Right lobe of liver (tissue), 6 donors: ENCODE measurements around the gene PSIP1. TPM values are rescaled to one million over a fixed set of nuclear protein-coding genes. Genes with fewer than 3 reads are reported as not detected.
"Not testable (repeated sequence)": the region's sequence is repeated elsewhere in the genome, so short reads cannot be mapped to it uniquely, and the experiment has no call there.

Source experiments
- ATAC-seq, 4 donors: fragments of 200-7000 bp; cut with Tn5 transposase; one replicate each; pipeline ENCODE4 v1.9.1; 2020; ENCODE audit warnings: mild to moderate bottlenecking in 4 of 4, moderate library complexity in 4 of 4
- DNase-seq, 3 donors: peaks; one replicate each; pipeline ENCODE4 v3.0.0-alpha.2; 2020
- H3K27ac ChIP-seq, 3 donors: fragments of 200-600 bp; one replicate each; pipeline ENCODE4 v1.8.0; 2022
- H3K27me3 ChIP-seq, 2 donors: fragments of 200-600 bp; one replicate each; pipeline ENCODE4 v1.8.0; 2022
- H3K36me3 ChIP-seq, 4 donors: fragments of 200-600 bp; sonication (generic) in 1 of 4; one replicate each; pipeline versions ENCODE4 v1.5.1 to v1.8.0; 2017 to 2022; ENCODE audit warnings: control low read depth in 1 of 4
- H3K4me1 ChIP-seq, 4 donors: fragments of 200-600 bp; sonication (generic) in 1 of 4; one replicate each; pipeline versions ENCODE4 v1.5.1 to v1.8.0; 2017 to 2022; ENCODE audit warnings: control low read depth in 1 of 4
- H3K4me3 ChIP-seq, 3 donors: fragments of 200-600 bp; one replicate each; pipeline ENCODE4 v1.8.0; 2022
- H3K9me3 ChIP-seq, 4 donors: fragments of 200-600 bp; sonication (generic) in 1 of 4; one replicate each; pipeline versions ENCODE4 v1.5.1 to v1.8.0; 2017 to 2022; ENCODE audit warnings: control low read depth in 1 of 4
- CTCF ChIP-seq, 4 donors: fragments of 200-600 bp in 3 of 4; fragments of 450-650 bp in 1 of 4; IDR thresholded peaks; one replicate each; pipeline versions ENCODE4 v1.5.1 to v1.8.0; 2016 to 2022; ENCODE audit warnings: antibody characterized with exemption in 4 of 4, mild to moderate bottlenecking in 2 of 4
- POLR2A ChIP-seq: fragments of 450-650 bp; IDR thresholded peaks from one replicate; pipeline ENCODE4 v1.6.1; 2017; ENCODE audit warnings: antibody characterized with exemption, mild to moderate bottlenecking
- WGBS: methylation state at CpG from one replicate; pipeline ENCODE4 v1.1.6; 2018; ENCODE audit warnings: low coverage, low lambda C conversion rate; ENCODE audit not compliant: insufficient coverage; ENCODE audit errors: missing lambda C conversion rate; 5-methylcytosine and 5-hydroxymethylcytosine counted together
- intact Hi-C, 2 donors: fragments of 100-400 bp; cut with DNase I; formaldehyde crosslinking; loops; one replicate each; pipeline versions ENCODE4 v1.11.2 to v1.14.1; 2022
- total RNA-seq, 6 experiments: library from RNA; depleted of rRNA in 2 of 6; stranded (reverse); fragments of >200 nt in 2 of 6; fragmentation: NEBNext Ultra II Directional in 3 of 6; extraction: Animal tissue kit (Norgen Biotek cat#: 25700) in 3 of 6; gene quantifications; one replicate each; pipeline versions ENCODE4 v1.1.0 to v1.2.4, GENCODE V29; 2016 to 2023
- donor health status: DM: no; HTN: yes; CAD: no.
- donor health status: DM: no; HTN: no; CAD: no.
- donor health status: DM: no; HTN: no; CAD: no.
- donor health status: DM: no; HTN: yes; CAD: no.
- donor health status: DM: no; HTN: yes; CAD: no.

Gene PSIP1
- total RNA-seq, 6 experiments from 2014 or later = 8.4 to 19.0 (median 12.0) TPM

GRCh38 chr9:15461601-15462000, 49.2 kb downstream of the PSIP1 start:
- peaks cover 0 to 77% (median 13%) of the 10 kb centered on the region in 4 donors for H3K36me3 ChIP-seq
- no peaks in the 10 kb centered on the region for H3K27me3 ChIP-seq
- no peak overlapping the region for H3K27ac ChIP-seq
- no peak overlapping the region for H3K4me3 ChIP-seq
- no peaks in the 10 kb centered on the region for H3K4me1 ChIP-seq
- WGBS = 67% methylated on average over 2 of the region's 2 CpGs
- ATAC-seq (no peak), DNase-seq (no peak)
- TF ChIP-seq CTCF (IDR thresholded peaks at IDR 0.05) (no peak), POLR2A (no peak)
- H3K9me3 ChIP-seq = no peaks in the 10 kb centered on the region
- intact Hi-C loops = no loop called here

GRCh38 chr9:15461056-15461455, 49.7 kb downstream of the PSIP1 start:
- TF ChIP-seq POLR2A (no peak), CTCF (IDR thresholded peaks at IDR 0.05) (no peak)
- Histone ChIP-seq H3K27ac (no peak overlapping the region), H3K36me3 (peaks cover 0 to 76% (median 14%) of the 10 kb centered on the region in 4 donors), H3K27me3 (no peaks in the 10 kb centered on the region), H3K9me3 (no peaks in the 10 kb centered on the region), H3K4me3 (no peak overlapping the region), H3K4me1 (no peaks in the 10 kb centered on the region)
- 96% methylated on average over 6 of the region's 8 CpGs for WGBS
- no peak for DNase-seq
- intact Hi-C loops = no loop called here
- no peak for ATAC-seq

DNA sequence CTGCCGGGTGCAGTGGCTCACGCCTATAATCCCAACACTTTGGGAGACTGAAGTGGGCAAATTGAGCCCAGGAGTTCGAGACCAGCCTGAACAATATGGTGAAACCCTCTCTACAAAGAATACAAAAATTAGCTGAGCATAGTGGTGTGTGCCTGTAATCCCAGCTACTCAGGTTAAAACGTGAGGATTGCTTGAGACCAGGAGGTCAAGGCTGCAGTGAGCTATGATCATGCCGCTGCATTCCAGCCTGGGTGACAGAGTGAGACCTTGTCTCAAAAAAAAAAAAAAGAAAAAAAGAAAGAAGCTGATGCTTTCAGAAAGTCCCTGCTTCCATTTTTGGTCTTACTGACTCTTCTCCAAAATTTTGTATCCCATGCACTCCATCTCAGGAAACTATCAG, 56.8 kb downstream of the PSIP1 start:
- ATAC-seq = no peak
- intact Hi-C loops = no loop called here
- H3K36me3 ChIP-seq = peaks cover 0 to 68% (median 10%) of the 10 kb centered on the region in 4 donors
- no peak overlapping the region for H3K4me3 ChIP-seq
- no peak overlapping the region for H3K27ac ChIP-seq
- 85% methylated on average over 4 of the region's 5 CpGs for WGBS
- no peaks in the 10 kb centered on the region for H3K4me1 ChIP-seq
- TF ChIP-seq CTCF (IDR thresholded peaks at IDR 0.05) (no peak), POLR2A (no peak)
- DNase-seq = no peak
- H3K27me3 ChIP-seq = no peaks in the 10 kb centered on the region
- H3K9me3 ChIP-seq = no peaks in the 10 kb centered on the region

DNA sequence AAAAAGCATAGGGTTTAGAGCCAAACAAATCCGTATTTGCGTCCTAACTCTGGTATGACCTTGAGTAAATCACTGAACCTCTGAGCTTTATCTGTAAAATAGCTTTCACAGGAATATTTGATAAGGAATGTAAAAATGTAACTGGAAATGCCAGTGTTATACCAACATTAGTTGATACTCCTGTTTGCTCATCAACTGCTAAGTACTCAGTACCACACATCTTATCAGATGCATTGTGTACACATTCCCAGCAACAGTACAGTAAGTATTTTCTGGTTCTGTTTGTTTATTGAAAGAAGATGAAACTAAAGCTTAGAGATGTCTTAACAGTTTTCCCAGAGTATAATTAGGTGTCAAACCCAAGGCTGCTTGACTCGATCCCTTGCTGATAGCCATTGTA, 66.6 kb downstream of the PSIP1 start:
- no peak for TF ChIP-seq CTCF (IDR thresholded peaks at IDR 0.05)
- TF ChIP-seq POLR2A = no peak
- H3K4me1 ChIP-seq = no peaks in the 10 kb centered on the region
- intact Hi-C loops = no loop called here
- no peak for ATAC-seq
- H3K27ac ChIP-seq = no peak overlapping the region
- no peak for DNase-seq
- H3K36me3 ChIP-seq = peaks cover 3 to 59% (median 17%) of the 10 kb centered on the region in 4 donors
- WGBS = 79% methylated on average over 3 of the region's 3 CpGs
- H3K4me3 ChIP-seq = no peak overlapping the region
- no peaks in the 10 kb centered on the region for H3K9me3 ChIP-seq
- no peaks in the 10 kb centered on the region for H3K27me3 ChIP-seq

DNA sequence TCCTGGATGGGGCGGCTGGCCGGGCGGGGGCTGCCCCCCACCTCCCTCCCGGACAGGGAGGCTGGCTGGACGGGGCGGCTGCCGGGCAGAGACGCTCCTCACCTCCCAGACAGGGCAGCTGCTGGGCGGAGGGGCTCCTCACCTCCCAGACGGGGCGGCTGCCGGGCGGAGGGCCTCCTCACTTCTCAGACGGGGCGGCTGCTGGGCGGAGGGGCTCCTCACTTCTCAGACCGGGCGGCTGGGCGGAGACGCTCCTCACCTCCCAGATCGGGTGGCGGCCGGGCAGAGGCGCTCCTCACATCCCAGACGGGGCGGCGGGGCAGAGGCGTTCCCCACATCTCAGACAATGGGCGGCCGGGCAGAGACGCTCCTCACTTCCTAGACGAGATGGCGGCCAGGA, 68.5 kb downstream of the PSIP1 start:
- H3K27ac ChIP-seq, H3K4me1 ChIP-seq, H3K9me3 ChIP-seq, H3K27me3 ChIP-seq, intact Hi-C loops, ATAC-seq, DNase-seq, H3K4me3 ChIP-seq: not testable (repeated sequence)
- H3K36me3 ChIP-seq = peaks cover 3 to 40% (median 10%) of the 10 kb centered on the region in 4 donors
- WGBS = no CpG with 5 or more reads among the region's 33 CpGs

- H3K27me3 ChIP-seq, H3K27ac ChIP-seq, ATAC-seq, H3K4me1 ChIP-seq, H3K4me3 ChIP-seq, intact Hi-C loops, DNase-seq, H3K9me3 ChIP-seq: not testable (repeated sequence)
- peaks cover 3 to 36% (median 8%) of the 10 kb centered on the region in 4 donors for H3K36me3 ChIP-seq
- WGBS = 100% methylated on average over 8 of the region's 29 CpGs
These were observed 68.9 kb downstream of the PSIP1 start for GRCh38 chr9:15441841-15442240.
